Stimulated activated CD8-positive, alpha-beta memory T cell treated with anti-CD3 and anti-CD28 coated beads, Interleukin-7, amount 100 ng/mL, for 48 hours (primary cell): ENCODE data around the gene FOXL3.

ENCODE experiments used
- DNase-seq, 2 donors: peaks; one replicate each; pipeline ENCODE4 v3.0.0-alpha.2; 2020; ENCODE audit warnings: low read depth in 1 of 2; ENCODE audit errors: extremely low read depth in 1 of 2

Gene FOXL3

GRCh38 chr7:300546-301290 lies 10.7 kb downstream of the FOXL3 start:
- no peak for DNase-seq

DNA sequence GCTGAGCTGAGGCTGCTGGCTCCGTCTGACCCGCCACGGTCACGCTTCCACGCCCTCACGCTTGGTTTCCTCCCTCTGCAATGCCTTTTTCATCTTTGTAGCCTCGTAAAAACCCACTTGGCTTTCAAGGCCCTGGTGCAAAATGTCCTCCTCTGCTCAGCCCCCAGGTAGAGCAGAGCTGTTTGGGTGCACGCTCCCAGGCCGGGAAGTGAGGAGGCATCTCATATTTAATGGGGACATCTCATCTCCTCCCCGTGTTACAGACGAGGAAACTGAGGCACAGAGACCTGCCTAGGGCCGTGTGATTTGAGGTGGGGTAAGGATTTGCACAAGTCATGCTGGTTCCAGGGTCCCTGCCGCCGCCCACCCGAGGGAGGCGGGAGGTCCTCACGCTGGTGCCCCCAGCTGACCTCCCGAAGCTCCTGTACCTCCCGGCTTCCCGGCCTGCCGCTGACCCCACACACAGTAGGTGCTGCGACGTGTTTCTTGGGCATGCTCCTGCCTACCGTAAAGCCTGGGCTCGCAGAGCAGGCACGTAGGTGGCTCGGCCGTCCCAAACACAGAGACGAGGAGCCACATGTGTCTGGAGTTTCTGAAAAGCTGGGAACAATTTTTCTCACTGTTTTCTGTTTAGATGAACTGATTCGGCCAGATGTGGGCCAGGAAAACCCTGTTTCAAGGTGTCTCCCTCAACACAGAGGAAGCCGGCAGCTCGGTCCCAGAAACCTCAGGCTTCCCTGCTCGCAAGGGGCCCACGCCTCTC lies 11.5 kb downstream of the FOXL3 start:
- no peak for DNase-seq

- no peak for DNase-seq
These were observed 12.4 kb downstream of the FOXL3 start for GRCh38 chr7:302054-302992.

DNA sequence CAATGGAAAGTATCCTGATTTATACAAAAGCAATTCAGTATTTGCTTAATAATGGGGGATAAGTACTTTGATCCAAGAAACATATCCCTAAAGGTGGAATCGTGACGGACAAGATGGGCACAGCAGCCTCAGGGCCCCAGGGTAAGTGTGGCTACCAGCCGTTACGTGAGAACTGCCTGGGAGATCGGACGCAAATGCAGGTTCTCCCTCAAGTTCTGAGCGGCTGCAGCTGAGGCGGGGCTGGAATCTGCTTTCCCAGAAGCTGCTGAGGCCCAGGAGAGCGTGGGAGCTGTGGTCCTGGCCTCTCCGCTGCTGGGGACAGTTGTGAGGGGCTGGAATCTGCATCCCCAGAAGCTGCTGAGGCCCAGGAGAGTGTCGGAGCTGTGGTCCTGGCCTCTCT lies 13.5 kb downstream of the FOXL3 start:
- DNase-seq: no peak

GRCh38 chr7:303884-304573 lies 14.1 kb downstream of the FOXL3 start:
- no peak for DNase-seq

GRCh38 chr7:304574-305409 lies 14.8 kb downstream of the FOXL3 start:
- no peak for DNase-seq

DNA sequence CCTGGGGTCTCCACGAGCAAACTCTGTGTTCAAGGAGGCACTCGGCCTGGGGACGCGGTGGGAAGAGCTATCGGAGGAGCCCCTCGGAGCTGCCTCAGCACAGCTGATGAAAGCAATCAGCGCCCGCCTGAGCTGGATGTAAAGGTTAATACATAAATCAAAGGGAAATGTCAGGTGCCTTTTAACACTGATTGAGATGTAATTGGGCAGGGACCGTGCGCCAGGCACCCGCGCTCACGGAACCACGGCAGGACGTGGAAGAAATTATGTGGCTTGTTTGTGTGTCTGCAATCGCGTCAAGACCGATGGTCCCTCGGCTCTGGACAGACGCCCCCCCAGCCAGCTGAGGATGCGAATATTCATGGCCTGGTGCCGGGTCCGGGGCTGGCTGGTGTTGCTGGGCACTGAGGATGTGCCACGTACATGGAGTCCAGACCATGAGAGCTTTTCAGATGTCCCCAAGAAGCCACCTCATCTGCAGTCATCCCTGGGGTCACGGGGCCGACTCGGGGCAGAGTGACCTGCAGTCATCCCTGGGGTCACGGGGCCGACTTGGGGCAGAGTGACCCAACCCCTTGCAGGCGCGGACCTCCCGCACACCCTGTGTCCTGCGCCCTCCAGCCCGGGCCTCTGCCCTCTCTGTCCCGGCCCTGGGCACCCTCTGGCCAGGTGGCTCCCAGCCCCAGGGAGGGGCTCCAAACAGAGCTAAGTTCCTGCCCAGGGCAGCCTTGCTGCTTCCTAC lies 15.6 kb downstream of the FOXL3 start:
- DNase-seq: no peak

- no peak for DNase-seq
These were observed 18.0 kb downstream of the FOXL3 start for GRCh38 chr7:307970-308369.

DNA sequence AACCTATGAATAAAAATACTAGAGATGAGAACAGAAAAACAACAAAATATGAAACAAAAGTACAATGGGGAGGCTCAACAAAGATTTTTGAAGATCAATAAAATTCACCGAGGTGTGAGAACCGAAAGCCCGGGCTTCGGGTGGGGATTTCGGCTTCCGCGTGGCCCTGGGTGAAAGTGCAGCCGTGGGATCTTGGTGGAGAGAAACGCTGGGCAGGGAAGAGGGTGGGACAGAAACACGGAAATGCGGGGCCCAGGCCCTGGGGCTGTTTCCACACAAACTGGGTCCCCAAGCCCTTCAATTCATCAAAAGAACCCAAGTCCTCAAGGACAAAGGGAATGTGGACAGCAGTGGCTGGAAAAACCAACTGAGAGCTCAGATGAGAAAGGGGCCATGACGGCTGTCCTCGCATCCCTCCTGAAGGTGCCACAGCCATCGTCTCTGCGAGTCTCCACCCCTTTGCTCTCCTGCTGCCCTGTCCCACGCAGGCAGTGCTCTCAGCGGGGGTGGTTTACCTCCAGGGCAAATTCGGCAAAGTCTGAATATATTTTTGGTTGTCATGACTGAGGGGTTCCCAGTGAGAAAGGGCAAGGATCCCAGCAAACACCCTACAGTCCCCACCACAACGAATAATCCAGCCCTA lies 19.7 kb downstream of the FOXL3 start:
- no peak for DNase-seq

DNA sequence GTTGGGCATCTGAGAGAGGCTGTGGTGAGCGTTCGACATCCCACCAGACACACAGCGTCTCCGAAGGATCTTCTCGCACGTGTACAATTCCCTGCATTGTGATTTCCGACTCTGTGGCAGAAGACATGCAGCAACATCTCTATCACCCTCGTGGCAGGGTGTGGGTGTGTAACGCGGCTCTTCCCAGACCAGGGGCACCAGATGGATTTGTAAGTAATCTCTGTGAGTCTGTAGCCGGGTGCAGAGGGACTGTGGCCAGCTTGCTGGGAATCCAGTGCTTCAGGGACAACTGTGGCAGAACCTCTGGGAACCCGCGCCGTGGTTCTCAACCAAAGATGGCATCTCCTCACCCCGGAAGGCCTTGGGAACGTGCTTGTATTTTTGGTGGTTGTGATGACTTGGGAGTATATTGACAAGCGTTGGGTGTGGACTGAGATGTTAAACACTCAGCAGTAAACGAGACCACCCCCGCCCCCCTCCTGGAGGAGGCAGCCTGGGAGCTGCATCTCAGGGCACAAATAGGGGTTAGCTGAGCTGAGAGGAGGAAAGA lies 21.2 kb downstream of the FOXL3 start:
- no peak for DNase-seq

GRCh38 chr7:311796-312195 lies 21.8 kb downstream of the FOXL3 start:
- no peak for DNase-seq

GRCh38 chr7:312424-312823 lies 22.5 kb downstream of the FOXL3 start:
- DNase-seq: no peak

DNA sequence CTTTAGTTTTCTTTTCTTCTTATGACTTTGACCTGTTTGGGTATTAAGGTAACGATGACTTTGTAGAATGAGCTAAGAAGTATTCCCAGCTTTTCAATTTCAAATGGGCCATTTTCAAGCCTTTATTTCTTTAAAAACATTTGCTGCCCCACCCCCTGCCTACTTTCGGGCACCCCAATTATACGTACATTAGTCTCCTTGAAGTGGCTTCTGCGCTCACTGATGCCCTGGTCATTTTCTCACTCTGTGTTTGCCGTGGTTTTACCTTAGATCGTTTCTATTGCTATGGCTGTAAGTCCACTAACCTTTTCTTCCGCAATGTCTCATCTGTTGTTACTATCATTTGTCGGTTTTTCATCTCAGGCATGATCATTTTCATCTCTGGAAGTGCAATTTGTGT lies 24.9 kb downstream of the FOXL3 start:
- DNase-seq: no peak

DNA sequence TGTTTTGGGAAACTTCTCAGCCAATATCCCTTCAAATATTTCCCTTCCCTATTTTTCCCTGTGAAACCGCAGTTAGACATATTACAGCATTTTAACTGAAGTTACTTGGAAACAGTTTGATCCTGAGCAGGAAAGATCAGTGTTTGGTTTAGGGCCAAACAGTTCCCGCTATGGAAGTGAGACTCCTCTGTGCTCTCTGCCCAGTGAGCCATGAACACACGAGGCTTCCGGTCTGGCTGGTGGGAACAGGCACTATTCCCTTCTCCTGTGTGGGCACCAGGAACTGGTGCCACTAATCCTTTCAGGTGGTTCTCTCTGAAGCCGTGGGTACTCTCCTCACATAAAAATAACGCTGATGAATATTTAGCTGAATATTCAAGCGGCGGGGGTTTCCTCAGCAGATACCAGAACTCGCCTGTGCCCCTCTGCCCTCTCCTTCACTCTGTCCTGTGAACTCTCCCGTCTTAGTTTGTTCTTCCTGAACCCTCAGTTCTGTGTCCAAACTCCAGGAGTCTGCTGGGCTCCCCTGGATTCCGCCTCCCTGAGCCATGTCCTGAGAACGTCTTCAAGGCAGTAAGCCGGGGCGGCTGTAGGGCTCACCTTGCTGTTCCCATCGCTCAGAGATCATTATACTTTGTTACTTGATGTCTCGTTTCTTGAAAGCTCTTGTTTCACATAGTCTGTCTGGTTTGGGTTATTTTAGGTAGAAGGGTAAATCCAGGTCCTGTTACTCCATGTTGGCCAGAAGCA lies 25.7 kb downstream of the FOXL3 start:
- DNase-seq: no peak

GRCh38 chr7:317643-318405 lies 27.9 kb downstream of the FOXL3 start:
- DNase-seq: no peak

- DNase-seq: no peak
These were observed 28.5 kb downstream of the FOXL3 start for GRCh38 chr7:318476-318875.
